Stimulated activated CD4-positive, alpha-beta T cell treated with anti-CD3 and anti-CD28 coated beads, Interleukin-12 subunit alpha, Interleukin-12 subunit beta, amount 100 ng/mL, for 48 hours (primary cell): ENCODE measurements around the gene GABRG3.

Experiments
- DNase-seq, 3 donors: peaks; one replicate each; pipeline ENCODE4 v3.0.0-alpha.2; 2020; ENCODE audit warnings: low read depth in 2 of 3, low spot score in 1 of 3

Gene GABRG3

GRCh38 chr15:27399241-27399640 is 428.3 kb downstream of the GABRG3 start:
- DNase-seq: no peak

DNA sequence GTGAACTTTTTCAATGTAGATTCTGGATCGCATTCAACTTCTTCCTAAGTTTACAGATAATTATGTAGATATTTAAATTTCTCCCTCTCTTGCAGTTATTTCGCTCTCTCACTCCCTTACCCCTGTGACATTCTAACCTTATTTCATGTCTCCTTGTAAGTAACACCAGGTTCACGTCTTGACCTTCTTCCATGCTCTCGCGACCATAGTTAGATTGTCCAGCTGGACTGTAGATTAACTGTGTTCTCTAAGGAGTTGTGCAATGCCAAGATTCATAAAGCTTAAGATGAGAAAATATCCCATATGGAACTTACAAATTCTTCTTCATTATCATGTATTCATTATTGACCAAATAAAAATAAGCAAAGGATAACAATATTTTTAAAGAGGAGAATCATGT is 430.5 kb downstream of the GABRG3 start:
- no peak for DNase-seq

- no peak for DNase-seq
These were observed 437.4 kb downstream of the GABRG3 start for GRCh38 chr15:27408428-27408827.

DNA sequence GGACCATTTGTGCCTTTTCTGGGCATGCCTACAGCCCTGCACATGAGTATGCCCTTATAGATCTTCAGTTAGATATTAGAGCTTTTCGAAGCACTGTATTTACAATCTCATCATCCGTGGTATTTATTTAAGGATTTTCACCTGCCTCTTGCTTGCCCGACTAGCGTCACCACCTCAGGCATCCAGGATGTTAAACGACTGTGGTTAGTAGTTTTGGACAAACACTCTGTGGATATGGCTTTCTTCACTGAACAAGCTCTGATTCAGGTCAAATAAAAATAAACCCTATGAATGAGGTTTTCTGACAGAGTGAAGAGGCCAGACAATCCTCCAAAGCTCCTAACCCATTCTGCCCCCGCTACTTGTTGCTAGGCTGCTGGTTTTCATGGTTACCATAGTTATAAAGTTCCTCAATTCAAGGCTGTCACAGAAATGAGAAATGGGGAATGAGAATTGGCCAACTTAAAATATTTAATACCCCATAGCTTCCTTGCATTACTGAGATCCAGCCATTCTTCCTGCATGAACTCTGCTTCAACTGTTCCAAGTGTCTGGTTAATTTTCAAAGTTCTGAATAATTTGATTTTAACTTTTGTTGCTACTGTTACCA is 440.1 kb downstream of the GABRG3 start:
- DNase-seq: no peak

GRCh38 chr15:27412415-27412814 is 441.4 kb downstream of the GABRG3 start:
- no peak for DNase-seq

- no peak for DNase-seq
These were observed 443.3 kb downstream of the GABRG3 start for GRCh38 chr15:27414168-27414870.

DNA sequence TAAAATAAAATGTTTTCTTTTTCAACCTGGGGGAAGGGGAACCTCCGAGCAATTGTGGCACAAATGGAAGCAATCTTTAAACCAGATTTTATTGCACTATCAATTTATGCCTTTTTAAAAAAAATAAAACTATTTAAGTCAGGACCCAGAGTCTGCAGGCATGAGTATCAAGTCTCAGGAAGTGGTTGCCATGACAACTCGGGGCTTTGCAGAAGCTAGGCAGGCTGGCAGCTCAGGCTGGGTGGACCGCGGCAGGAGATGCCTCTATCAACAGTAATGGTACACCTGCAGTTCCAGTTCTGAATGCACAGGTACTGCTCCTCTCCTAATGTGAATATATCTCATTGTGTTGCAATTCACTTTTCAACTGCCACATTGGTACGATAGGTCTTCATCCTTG is 447.7 kb downstream of the GABRG3 start:
- no peak for DNase-seq

DNA sequence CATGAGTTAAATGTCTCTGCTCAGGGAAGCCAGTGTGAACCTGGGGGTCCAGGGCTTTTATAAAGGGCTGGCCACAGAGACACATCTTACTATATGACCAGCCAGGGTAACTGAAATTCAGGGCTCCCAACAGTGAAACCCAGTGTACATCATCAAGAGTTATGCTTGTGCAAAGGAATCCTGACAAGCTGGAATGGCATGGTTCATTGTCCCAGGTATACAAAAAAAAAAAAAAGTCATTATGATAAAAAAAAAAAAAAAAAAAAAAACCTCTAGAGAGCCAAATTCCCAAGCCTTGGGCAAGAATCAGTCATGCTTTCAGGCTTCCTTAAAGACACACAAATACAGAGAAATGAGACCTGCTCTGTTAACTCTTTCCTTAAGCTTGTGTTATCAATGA is 452.0 kb downstream of the GABRG3 start:
- no peak for DNase-seq

GRCh38 chr15:27426805-27427204 is 455.8 kb downstream of the GABRG3 start:
- DNase-seq: no peak

- no peak for DNase-seq
These were observed 456.3 kb downstream of the GABRG3 start for GRCh38 chr15:27427276-27427675.

GRCh38 chr15:27428151-27428550 is 457.2 kb downstream of the GABRG3 start:
- DNase-seq: no peak

DNA sequence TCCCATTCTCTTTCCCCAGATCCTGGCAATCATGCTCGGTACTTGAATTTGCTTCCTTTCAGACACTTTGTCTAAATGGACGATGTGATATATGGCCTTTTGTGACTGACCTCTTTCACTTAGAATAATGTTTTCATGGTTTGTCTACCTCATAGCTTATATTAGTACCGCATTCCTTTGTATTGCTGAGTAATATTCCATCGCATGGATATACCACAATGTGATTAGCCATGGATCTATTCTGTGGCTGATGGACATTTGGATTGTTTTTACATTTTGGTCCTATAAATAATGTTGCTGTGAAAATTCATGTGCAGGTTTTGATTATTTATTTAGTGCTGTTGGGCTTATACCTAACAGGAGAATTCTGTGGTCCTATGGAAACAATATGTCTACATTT is 458.6 kb downstream of the GABRG3 start:
- no peak for DNase-seq

DNA sequence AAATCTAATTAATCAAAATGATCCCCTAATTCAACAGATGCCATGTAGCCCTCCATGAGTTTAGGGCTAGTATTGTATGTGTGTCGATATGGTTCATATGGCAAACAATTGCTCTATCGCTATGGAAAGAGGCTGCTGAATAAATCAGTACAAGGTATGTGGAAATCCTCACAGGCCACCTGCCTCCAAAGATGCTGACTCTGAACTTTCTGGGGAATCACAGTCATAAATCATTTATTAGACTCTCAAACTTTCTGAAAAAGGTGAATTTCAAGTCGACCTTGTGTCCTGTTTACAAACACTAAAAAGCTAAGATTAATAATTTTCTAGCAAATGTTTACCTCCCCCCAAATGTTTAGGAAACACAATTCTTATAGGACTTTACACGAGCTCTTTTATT is 462.6 kb downstream of the GABRG3 start:
- DNase-seq: no peak

GRCh38 chr15:27438403-27439375 is 467.7 kb downstream of the GABRG3 start:
- no peak for DNase-seq

GRCh38 chr15:27441120-27441519 is 470.1 kb downstream of the GABRG3 start:
- no peak for DNase-seq

DNA sequence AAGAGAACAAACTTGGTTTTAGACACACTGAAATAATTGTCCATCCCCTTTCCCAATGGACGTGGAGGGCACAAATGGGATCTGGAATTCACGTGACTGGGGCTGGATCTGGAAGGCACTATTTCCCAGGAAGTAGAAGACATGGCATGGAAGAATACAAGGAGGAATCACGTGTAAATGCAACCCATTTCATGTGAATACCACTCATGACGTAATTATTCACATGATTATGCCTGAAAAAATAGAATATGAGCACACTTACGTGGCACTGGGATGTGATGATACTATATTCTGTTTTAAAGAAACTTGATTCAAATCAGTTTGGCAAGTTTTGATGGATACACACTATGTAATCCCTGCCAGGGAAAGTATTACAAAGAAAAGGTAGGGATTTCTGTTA is 477.3 kb downstream of the GABRG3 start:
- DNase-seq: no peak

DNA sequence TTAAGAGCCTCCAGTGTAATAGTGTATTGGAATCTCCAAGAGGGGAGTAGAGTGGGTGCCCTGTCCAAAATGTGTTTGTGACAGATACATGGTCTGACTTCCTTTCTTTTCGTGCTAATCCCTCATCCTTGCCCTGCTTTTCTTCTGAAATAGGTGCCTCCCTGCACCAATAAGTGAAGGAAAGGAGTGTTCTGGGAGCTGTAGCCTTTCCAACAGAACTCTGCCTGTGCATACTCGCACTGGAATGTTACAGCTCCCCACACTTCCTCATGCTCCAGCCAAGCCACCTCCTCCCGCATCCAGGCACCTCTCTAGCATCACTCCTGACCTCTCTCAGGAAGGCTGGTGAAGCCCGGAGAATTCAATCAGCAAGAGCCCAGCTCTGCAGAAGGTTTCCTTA is 478.0 kb downstream of the GABRG3 start:
- DNase-seq: no peak

DNA sequence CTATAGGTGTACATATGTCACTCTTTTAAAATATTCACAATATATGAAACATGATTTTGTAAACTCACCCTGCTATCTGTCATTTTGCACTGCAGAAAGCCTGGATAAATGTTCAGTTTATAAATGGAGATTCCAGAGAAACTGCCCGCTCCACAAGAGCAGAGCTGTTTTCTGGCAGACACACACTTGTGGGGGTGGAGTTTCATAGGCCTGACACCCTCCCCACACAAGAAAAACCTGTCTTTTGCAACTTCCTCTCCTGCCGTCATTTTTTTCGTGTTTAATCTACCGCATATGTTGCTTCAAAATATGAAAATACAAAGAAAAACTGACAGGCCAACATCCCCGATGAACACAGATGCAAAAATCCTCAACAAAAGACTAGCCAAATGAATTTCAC is 479.0 kb downstream of the GABRG3 start:
- no peak for DNase-seq

DNA sequence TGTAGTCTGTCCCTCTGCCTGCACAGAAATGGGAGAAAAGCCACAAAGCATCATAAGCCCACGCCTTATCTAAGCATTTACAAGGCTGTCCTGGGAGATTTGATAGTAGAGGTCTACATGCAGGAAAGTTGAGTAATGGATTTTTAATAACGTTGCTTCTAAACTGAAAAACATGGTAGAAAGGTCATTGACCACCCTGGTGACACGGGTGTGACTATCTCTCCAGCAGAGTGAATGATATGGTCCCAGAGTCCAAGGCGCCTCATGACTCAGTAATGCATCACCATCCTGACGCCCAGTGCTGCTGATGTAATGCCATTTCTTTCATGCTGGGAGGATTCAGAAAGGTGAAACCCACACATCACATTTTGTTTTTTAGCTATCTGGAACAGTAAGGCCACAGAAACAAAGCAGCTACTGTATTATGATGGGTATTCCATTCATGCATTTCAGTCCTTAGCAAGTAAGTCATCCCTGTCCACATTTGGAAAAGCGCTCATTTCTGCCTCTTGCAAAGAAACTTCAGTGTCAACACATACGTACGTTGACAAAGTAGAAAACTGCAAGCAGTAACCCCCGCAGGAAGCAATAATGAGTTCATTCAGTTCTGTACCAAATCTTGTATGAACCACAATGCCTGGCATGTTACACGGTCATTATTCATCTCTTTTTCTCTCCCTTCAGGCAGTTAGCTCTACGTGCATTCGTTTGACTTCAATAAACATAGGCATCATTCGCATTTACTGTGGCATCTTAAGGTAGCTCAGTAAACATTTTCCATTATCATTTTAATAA is 483.5 kb downstream of the GABRG3 start:
- no peak for DNase-seq

- DNase-seq: no peak
These were observed 485.8 kb downstream of the GABRG3 start for GRCh38 chr15:27456807-27457206.

- no peak for DNase-seq
These were observed 486.8 kb downstream of the GABRG3 start for GRCh38 chr15:27457766-27458165.
